Psoas muscle (tissue), 8 donors: ENCODE results near the gene DMBX1. TPM values are rescaled to one million over a fixed set of nuclear protein-coding genes. Genes with fewer than 3 reads are reported as not detected.

Experiments used
- ATAC-seq, 4 donors: fragments of 200-7000 bp; cut with Tn5 transposase; one replicate each; pipeline ENCODE4 v1.9.1; 2020; ENCODE audit warnings: moderate library complexity in 3 of 4, mild to moderate bottlenecking in 2 of 4
- DNase-seq, 2 donors: peaks; one replicate each; pipeline ENCODE4 v3.0.0-alpha.2; 2020
- H3K27ac ChIP-seq: fragments of 200-600 bp; one replicate; pipeline ENCODE4 v1.8.0; 2022
- H3K27me3 ChIP-seq, 3 donors: fragments of 200-600 bp in 1 of 3; one replicate each; pipeline versions ENCODE4 v1.6.1 to v1.8.0; 2013 to 2022; ENCODE audit warnings: low read length in 2 of 3, mild to moderate bottlenecking in 2 of 3, moderate library complexity in 1 of 3; ENCODE audit not compliant: insufficient read depth in 3 of 3
- H3K36me3 ChIP-seq, 2 donors: fragments of 200-600 bp in 1 of 2; one replicate each; pipeline versions ENCODE4 v1.6.1 to v1.8.0; 2013 to 2022; ENCODE audit warnings: low read depth in 1 of 2, mild to moderate bottlenecking in 1 of 2, moderate library complexity in 1 of 2; ENCODE audit not compliant: insufficient read depth in 1 of 2
- H3K4me1 ChIP-seq: fragments of 200-600 bp; one replicate; pipeline ENCODE4 v1.8.0; 2022
- H3K4me3 ChIP-seq: fragments of 200-600 bp; one replicate; pipeline ENCODE4 v1.8.0; 2022; ENCODE audit warnings: mild to moderate bottlenecking
- H3K9me3 ChIP-seq: fragments of 200-600 bp; one replicate; pipeline ENCODE4 v1.8.0; 2022
- CTCF ChIP-seq: fragments of 200-600 bp; IDR thresholded peaks from one replicate; pipeline ENCODE4 v1.8.0; 2022; ENCODE audit warnings: antibody characterized with exemption
- WGBS, 3 donors: extraction: QIAGEN DNeasy Blood & Tissue Kit; methylation state at CpG; one replicate each; pipeline versions ENCODE4 v1.1.6 to v1.1.7; 2013; 5-methylcytosine and 5-hydroxymethylcytosine counted together
- intact Hi-C, 2 donors: fragments of 100-400 bp; cut with DNase I; formaldehyde crosslinking; loops; one replicate each; pipeline versions ENCODE4 v1.11.0 to v1.14.2; 2022
- polyA plus RNA-seq, 3 donors: library from polyadenylated mRNA; stranded (reverse); fragments of 200-250 nt; gene quantifications; one replicate each; pipeline ENCODE4 v1.2.3, GENCODE V29; 2013
- total RNA-seq, 4 donors: library from RNA; stranded (reverse); fragmentation: NEBNext Ultra II Directional in 2 of 4; extraction: Animal tissue kit (Norgen Biotek cat#: 25700) in 2 of 4; gene quantifications; one replicate each; pipeline versions ENCODE4 v1.2.1 to v1.2.4, GENCODE V29; 2021 to 2023
- donor health status: healthy with polysubstance abuse.
- donor health status: DM: no; HTN: no; CAD: no; lungs with moderate emphysema.
- donor health status: Bipolar disorder and iron deficiency.
- donor health status: healthy.
- donor health status: DM: yes; HTN: yes; CAD: no.
- donor health status: DM: no; HTN: no; CAD: no.
- donor health status: DM: no; HTN: no; CAD: no.
- donor health status: DM: yes; HTN: yes; CAD: no.

The DMBX1 gene
- total and polyA plus RNA-seq, 7 donors: not detected

- no peak for TF ChIP-seq CTCF
- Histone ChIP-seq H3K36me3 (no peaks in the 10 kb centered on the region), H3K9me3 (no peaks in the 10 kb centered on the region), H3K27me3 (peaks cover 0 to 8% (median 4%) of the 10 kb centered on the region in 3 donors), H3K27ac (no peak overlapping the region), H3K4me1 (no peaks in the 10 kb centered on the region), H3K4me3 (no peak overlapping the region)
- WGBS, 3 donors: 40 to 43% (median 43%) methylated on average over 4 of the region's 4 CpGs
- ATAC-seq: no peak
- intact Hi-C loops: no loop called here
- DNase-seq: no peak
These were observed 15.6 kb upstream of the DMBX1 start for GRCh38 chr1:46473991-46474390.

GRCh38 chr1:46474570-46474969, 15.1 kb upstream of the DMBX1 start:
- Histone ChIP-seq H3K9me3 (no peaks in the 10 kb centered on the region), H3K27ac (no peak overlapping the region), H3K4me1 (no peaks in the 10 kb centered on the region), H3K4me3 (no peak overlapping the region), H3K27me3 (peaks cover 0 to 8% (median 2%) of the 10 kb centered on the region in 3 donors), H3K36me3 (no peaks in the 10 kb centered on the region)
- no peak for ATAC-seq
- DNase-seq: no peak
- WGBS, 3 donors: 28 to 42% (median 42%) methylated on average over 20 of the region's 20 CpGs
- TF ChIP-seq CTCF: no peak
- intact Hi-C loops: no loop called here

- H3K27me3 ChIP-seq: peaks cover 0 to 11% (median 3%) of the 10 kb centered on the region in 3 donors
- 76 to 100% (median 92%) methylated on average over 1 to 2 of the region's 2 CpGs for WGBS, 3 donors
- DNase-seq: no peak
- no peak for TF ChIP-seq CTCF
- ATAC-seq: no peak
- intact Hi-C loops: no loop called here
- no peaks in the 10 kb centered on the region for H3K4me1 ChIP-seq
- H3K4me3 ChIP-seq: no peak overlapping the region
- H3K36me3 ChIP-seq: no peaks in the 10 kb centered on the region
- no peaks in the 10 kb centered on the region for H3K9me3 ChIP-seq
- H3K27ac ChIP-seq: no peak overlapping the region
These were observed 13.0 kb upstream of the DMBX1 start for GRCh38 chr1:46476673-46477072.

- Histone ChIP-seq H3K4me3 (no peak overlapping the region), H3K9me3 (no peaks in the 10 kb centered on the region), H3K27ac (no peak overlapping the region), H3K36me3 (no peaks in the 10 kb centered on the region), H3K4me1 (no peaks in the 10 kb centered on the region), H3K27me3 (peaks cover 0 to 11% (median 3%) of the 10 kb centered on the region in 3 donors)
- ATAC-seq (peak; percentile 79 to 92 (median 83)), DNase-seq (peak; percentile 69 to 81)
- TF ChIP-seq CTCF: peak; percentile 86
- WGBS, 3 donors: 33 to 38% (median 36%) methylated on average over 11 of the region's 11 CpGs
- intact Hi-C loops: no loop called here
These were observed 12.3 kb upstream of the DMBX1 start for GRCh38 chr1:46477153-46477929.
